K562 (cell line): Measurements from ENCODE around the gene PCED1B. TPM values are rescaled to one million over a fixed set of nuclear protein-coding genes. Genes with fewer than 3 reads are reported as not detected.

Experiments used
- ATAC-seq: fragments of 200-7000 bp; cut with Tn5 transposase; 3 replicates; pipeline ENCODE4 v1.9.1; 2020; ENCODE audit warnings: moderate library complexity
- BruUV-seq: library from RNA; stranded (reverse); fragments of 400-500 nt; replicated peaks from 2 replicates; lab custom pipeline; 2021; lab: Mats Ljungman, UMichigan
- CTCF ChIA-PET: fragments of 300-600 bp; formaldehyde crosslinking; extraction: SDS; loops from one replicate; lab custom pipeline; 2021; ENCODE audit warnings: low intra/inter-chr PET ratio; lab: Yijun Ruan, JAX
- POLR2A ChIA-PET: fragments of 300-600, 350-650 bp; sonication (Branson Sonifier 250); formaldehyde crosslinking; extraction: SDS; loops from one replicate; lab custom pipeline; 2021; ENCODE audit warnings: antibody characterized with exemption, inconsistent platforms; lab: Yijun Ruan, JAX
- DNase-seq, 4 experiments: peaks; one replicate each; pipeline versions ENCODE4 v3.0.0 to v3.0.0-alpha.2; 2011 to 2018; ENCODE audit warnings: low spot score in 3 of 4, mixed read lengths in 3 of 4; ENCODE audit errors: extremely low read depth in 1 of 4
- FAIRE-seq: peaks from 2 replicates; lab custom pipeline; 2011; peaks lifted over from hg19 to GRCh38; lab: Jason Lieb, UNC
- H2AFZ ChIP-seq: 2 replicates; pipeline ENCODE4 v1.6.0; 2011; ENCODE audit warnings: low read depth, low read length, control low read depth, inconsistent platforms
- H3K27ac ChIP-seq: fragments of 200-600 bp; 3 replicates; pipeline ENCODE4 v1.8.0; 2011; ENCODE audit warnings: low read depth, mild to moderate bottlenecking, control low read depth, inconsistent platforms, low read length, moderate library complexity, mixed read lengths; ENCODE audit errors: extremely low read depth
- H3K27me3 ChIP-seq, 2 experiments: fragments of 300-600 bp in 1 of 2; 2 replicates in 1 of 2; 3 replicates in 1 of 2; pipeline versions ENCODE4 v1.6.0 to v1.8.0; 2011; ENCODE audit warnings: inconsistent platforms in 2 of 2, low read length in 2 of 2, mild to moderate bottlenecking in 1 of 2, mixed read lengths in 1 of 2, moderate library complexity in 1 of 2; ENCODE audit not compliant: control insufficient read depth in 2 of 2, insufficient read depth in 2 of 2
- H3K36me3 ChIP-seq: fragments of 300-600 bp; 3 replicates; pipeline ENCODE4 v1.8.0; 2011; ENCODE audit warnings: mild to moderate bottlenecking, low read length, inconsistent platforms; ENCODE audit not compliant: control insufficient read depth, insufficient read depth
- H3K4me1 ChIP-seq, 2 experiments: fragments of 200-600 bp in 1 of 2; replicated peaks in 1 of 2; 2 replicates in 1 of 2; 3 replicates in 1 of 2; pipeline versions ENCODE4 v1.5.1 to v1.8.0; 2011; ENCODE audit warnings: inconsistent platforms in 2 of 2, low read length in 2 of 2, mild to moderate bottlenecking in 1 of 2, mixed read lengths in 1 of 2, moderate library complexity in 1 of 2; ENCODE audit not compliant: control insufficient read depth in 2 of 2, insufficient read depth in 2 of 2
- H3K4me2 ChIP-seq: 2 replicates; pipeline ENCODE4 v1.6.1; 2011; ENCODE audit warnings: low read length, control low read depth, inconsistent platforms, mixed read lengths; ENCODE audit not compliant: insufficient read depth
- H3K4me3 ChIP-seq: fragments of 200-600 bp; sonication (generic), shearing (Covaris generic); 2 replicates; pipeline ENCODE4 v1.5.1; 2016; ENCODE audit warnings: control low read depth, inconsistent platforms
- H3K79me2 ChIP-seq: fragments of 200-600 bp; 3 replicates; pipeline ENCODE4 v1.8.0; 2011; ENCODE audit warnings: low read length, inconsistent platforms; ENCODE audit not compliant: control insufficient read depth, insufficient read depth
- H3K9ac ChIP-seq, 2 experiments: 2 replicates each; pipeline versions ENCODE4 v1.6.0 to v1.6.1; 2011; ENCODE audit warnings: low read depth in 2 of 2, low read length in 2 of 2, control low read depth in 1 of 2, inconsistent platforms in 1 of 2, mild to moderate bottlenecking in 1 of 2, mixed read lengths in 1 of 2; ENCODE audit not compliant: insufficient read depth in 1 of 2
- H3K9me1 ChIP-seq: one replicate; pipeline ENCODE4 v1.6.0; 2011; ENCODE audit warnings: inconsistent platforms, mild to moderate bottlenecking, low read length, moderate library complexity; ENCODE audit not compliant: control insufficient read depth, insufficient read depth
- H3K9me3 ChIP-seq: replicated peaks from 2 replicates; pipeline ENCODE4 v1.5.1; 2011; ENCODE audit warnings: low read depth, low read length, inconsistent platforms; ENCODE audit not compliant: control insufficient read depth, insufficient read depth
- H4K20me1 ChIP-seq: replicated peaks from 2 replicates; pipeline ENCODE4 v1.6.1; 2011; ENCODE audit warnings: low read length, inconsistent platforms, mixed read lengths; ENCODE audit not compliant: control insufficient read depth, insufficient read depth
- GABPB1 ChIP-seq: sonication (generic); formaldehyde crosslinking; IDR thresholded peaks from 2 replicates; pipeline ENCODE4 v1.8.0; 2022; ENCODE audit warnings: mild to moderate bottlenecking, missing genetic modification reagents
- MXI1 ChIP-seq: IDR thresholded peaks from 2 replicates; pipeline ENCODE4 v1.6.1; 2011; ENCODE audit warnings: low read depth, mild to moderate bottlenecking, improper control_type of control experiment, low read length
- NFE2 ChIP-seq: IDR thresholded peaks from 2 replicates; pipeline ENCODE4 v1.6.1; 2014; ENCODE audit warnings: antibody characterized with exemption, low read depth
- NFRKB ChIP-seq: fragments of 450-650 bp; IDR thresholded peaks from 2 replicates; pipeline ENCODE4 v1.6.1; 2016; ENCODE audit warnings: low read depth
- NRF1 ChIP-seq, 2 experiments: fragments of 450-650 bp; IDR thresholded peaks in 1 of 2; conservative IDR thresholded peaks in 1 of 2; 2 replicates each; pipeline ENCODE4 v1.6.1; 2014; ENCODE audit warnings: mild to moderate bottlenecking in 2 of 2
- XRCC5 ChIP-seq: fragments of 200-400 bp; formaldehyde crosslinking; IDR thresholded peaks from 2 replicates; pipeline ENCODE4 v1.6.1; 2017; ENCODE audit warnings: low read depth, mild to moderate bottlenecking, low read length
- ZKSCAN8 ChIP-seq: fragments of 200-800 bp; sonication (Bioruptor generic); IDR thresholded peaks from 2 replicates; pipeline ENCODE4 v1.6.1; 2016; ENCODE audit warnings: missing genetic modification characterization, missing compliant biosample characterization
- WGBS: fragments of 100-300 bp; shearing (Covaris generic); methylation state at CpG from one replicate; pipeline ENCODE4 v1.1.6; 2016; ENCODE audit warnings: low coverage, mixed read lengths; ENCODE audit not compliant: insufficient coverage; ENCODE audit errors: missing lambda C conversion rate; 5-methylcytosine and 5-hydroxymethylcytosine counted together
- in situ Hi-C: fragments of 300-500 bp; cut with MboI; formaldehyde crosslinking; loops from 4 replicates; pipeline ENCODE4 v1.15.0; 2018; ENCODE audit warnings: inconsistent platforms, mixed read lengths
- intact Hi-C: fragments of 100-400 bp; cut with micrococcal nuclease; formaldehyde crosslinking; loops from 2 replicates; pipeline ENCODE4 v1.14.2; 2022
- polyA plus RNA-seq, 8 experiments: library from polyadenylated mRNA; depleted of rRNA in 4 of 8; stranded (reverse) in 5 of 8; unstranded in 3 of 8; fragments of >200 nt; fragmentation: Nextera tagmentation in 2 of 8; fragmentation: Illumina TruSeq in 1 of 8; extraction: Ambion mirVana in 2 of 8; extraction: Trizol in 1 of 8; gene quantifications; 2 replicates each; pipeline versions ENCODE4 v1.2.1 to v1.2.3, GENCODE V29; 2011 to 2014; ENCODE audit warnings: inconsistent platforms in 1 of 8, missing spikeins in 1 of 8
- total RNA-seq, 7 experiments: library from RNA; depleted of rRNA in 6 of 7; stranded (reverse); fragments of >200 nt in 6 of 7; fragmentation: Illumina TruSeq in 2 of 7; extraction: Trizol in 2 of 7; gene quantifications; 2 replicates each; pipeline versions ENCODE4 v1.2.1 to v1.2.3, GENCODE V29; 2011 to 2021; ENCODE audit warnings: low replicate concordance in 1 of 7
- TF ChIP-seq, protein P1 (sequence below): fragments of 450-650 bp; IDR thresholded peaks from 2 replicates; pipeline ENCODE4 v1.6.1; 2016; ENCODE audit warnings: mild to moderate bottlenecking, moderate library complexity
- TF ChIP-seq, protein P2 (sequence below): sonication (generic); formaldehyde crosslinking; IDR thresholded peaks from 2 replicates; pipeline ENCODE4 v1.5.0; 2020; ENCODE audit warnings: missing genetic modification reagents

Gene PCED1B
- total and polyA plus RNA-seq, 9 of the 15 experiments (the other 6 are each of a cell fraction or from before 2014, with no cell fraction given) = 1.2 to 9.3 (median 2.5) TPM

DNA sequence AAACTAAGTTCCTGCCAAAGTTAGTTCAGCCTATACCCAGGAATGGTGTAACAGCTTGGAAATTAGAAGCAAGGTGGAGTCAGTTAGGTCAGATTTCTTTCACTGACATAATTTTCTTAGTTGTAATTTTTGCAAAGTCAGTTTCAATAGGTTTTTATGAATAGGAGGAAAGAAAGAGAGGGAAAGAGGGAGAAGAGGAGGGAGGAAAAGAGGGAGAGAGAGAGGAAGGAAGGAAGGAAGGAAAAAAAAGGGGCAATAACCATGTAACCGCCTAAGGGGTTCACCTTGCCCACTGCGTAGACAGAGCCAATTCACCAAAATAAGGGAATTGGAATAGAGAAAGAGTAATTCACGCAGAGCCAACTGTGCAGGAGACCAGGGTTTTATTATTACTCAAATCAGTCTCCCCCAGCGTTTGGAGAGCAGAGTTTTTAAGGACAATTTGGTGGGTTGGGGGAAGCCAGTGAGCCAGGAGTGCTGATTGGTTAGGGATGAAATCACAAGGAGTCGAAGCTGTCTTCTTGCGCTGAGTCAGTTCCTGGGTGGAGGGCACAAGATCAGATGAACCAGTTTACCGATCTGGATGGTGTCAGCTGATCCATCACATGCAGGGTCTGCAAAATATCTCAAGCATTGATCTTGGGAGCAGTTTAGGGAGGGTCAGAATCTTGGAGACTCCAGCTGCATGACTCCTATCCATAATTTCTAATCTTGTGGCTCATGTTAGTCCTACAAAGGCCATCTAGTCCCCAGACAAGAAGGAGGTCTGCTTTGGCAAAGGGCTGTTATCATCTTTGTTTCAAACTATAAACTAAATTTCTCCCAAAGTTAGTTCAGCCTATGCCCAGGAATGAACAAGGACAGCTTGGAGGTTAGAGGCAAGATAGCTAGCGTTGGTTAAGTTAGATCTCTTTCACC is 126.4 kb downstream of the PCED1B start:
- intact Hi-C loops = no loop called here
- Histone ChIP-seq H3K9me3 (no peaks in the 10 kb centered on the region; the same call in 1 of the 2 replicates), H3K27me3 (no peaks in the 10 kb centered on the region), H3K36me3 (no peaks in the 10 kb centered on the region), H3K4me2 (peak overlapping the region; percentile 14), H3K9me1 (peaks cover 3% of the 10 kb centered on the region), H2AFZ (peak overlapping the region; percentile 78), H3K4me3 (no peak overlapping the region), H3K27ac (peak overlapping the region; percentile 64; the same call in 2 of the 3 replicates), H3K9ac (0 out of 4 replicates have a peak overlapping the region, but pooled peaks of 1 of the 2 experiments have one; percentile 23), H3K79me2 (no peaks in the 10 kb centered on the region), H4K20me1 (no peaks in the 10 kb centered on the region), H3K4me1 (peaks cover 8 to 46% of the 10 kb centered on the region in 2 experiments)
- ChIA-PET CTCF (no interaction called here), POLR2A (no interaction called here)
- DNase-seq (peak in 1 of 4 experiments; percentile 76), ATAC-seq (peak; percentile 35), FAIRE-seq (peak; percentile 85)
- in situ Hi-C loops = no loop called here
- 8% methylated on average over 8 of the region's 8 CpGs for WGBS
- BruUV-seq = no TSS peak
- TF ChIP-seq NFE2 = peak; percentile 66; the same call in 1 of the 2 replicates
- peak; percentile 64; the same call in 1 of the 2 replicates for TF ChIP-seq ZKSCAN8
- TF ChIP-seq, protein P1, sequence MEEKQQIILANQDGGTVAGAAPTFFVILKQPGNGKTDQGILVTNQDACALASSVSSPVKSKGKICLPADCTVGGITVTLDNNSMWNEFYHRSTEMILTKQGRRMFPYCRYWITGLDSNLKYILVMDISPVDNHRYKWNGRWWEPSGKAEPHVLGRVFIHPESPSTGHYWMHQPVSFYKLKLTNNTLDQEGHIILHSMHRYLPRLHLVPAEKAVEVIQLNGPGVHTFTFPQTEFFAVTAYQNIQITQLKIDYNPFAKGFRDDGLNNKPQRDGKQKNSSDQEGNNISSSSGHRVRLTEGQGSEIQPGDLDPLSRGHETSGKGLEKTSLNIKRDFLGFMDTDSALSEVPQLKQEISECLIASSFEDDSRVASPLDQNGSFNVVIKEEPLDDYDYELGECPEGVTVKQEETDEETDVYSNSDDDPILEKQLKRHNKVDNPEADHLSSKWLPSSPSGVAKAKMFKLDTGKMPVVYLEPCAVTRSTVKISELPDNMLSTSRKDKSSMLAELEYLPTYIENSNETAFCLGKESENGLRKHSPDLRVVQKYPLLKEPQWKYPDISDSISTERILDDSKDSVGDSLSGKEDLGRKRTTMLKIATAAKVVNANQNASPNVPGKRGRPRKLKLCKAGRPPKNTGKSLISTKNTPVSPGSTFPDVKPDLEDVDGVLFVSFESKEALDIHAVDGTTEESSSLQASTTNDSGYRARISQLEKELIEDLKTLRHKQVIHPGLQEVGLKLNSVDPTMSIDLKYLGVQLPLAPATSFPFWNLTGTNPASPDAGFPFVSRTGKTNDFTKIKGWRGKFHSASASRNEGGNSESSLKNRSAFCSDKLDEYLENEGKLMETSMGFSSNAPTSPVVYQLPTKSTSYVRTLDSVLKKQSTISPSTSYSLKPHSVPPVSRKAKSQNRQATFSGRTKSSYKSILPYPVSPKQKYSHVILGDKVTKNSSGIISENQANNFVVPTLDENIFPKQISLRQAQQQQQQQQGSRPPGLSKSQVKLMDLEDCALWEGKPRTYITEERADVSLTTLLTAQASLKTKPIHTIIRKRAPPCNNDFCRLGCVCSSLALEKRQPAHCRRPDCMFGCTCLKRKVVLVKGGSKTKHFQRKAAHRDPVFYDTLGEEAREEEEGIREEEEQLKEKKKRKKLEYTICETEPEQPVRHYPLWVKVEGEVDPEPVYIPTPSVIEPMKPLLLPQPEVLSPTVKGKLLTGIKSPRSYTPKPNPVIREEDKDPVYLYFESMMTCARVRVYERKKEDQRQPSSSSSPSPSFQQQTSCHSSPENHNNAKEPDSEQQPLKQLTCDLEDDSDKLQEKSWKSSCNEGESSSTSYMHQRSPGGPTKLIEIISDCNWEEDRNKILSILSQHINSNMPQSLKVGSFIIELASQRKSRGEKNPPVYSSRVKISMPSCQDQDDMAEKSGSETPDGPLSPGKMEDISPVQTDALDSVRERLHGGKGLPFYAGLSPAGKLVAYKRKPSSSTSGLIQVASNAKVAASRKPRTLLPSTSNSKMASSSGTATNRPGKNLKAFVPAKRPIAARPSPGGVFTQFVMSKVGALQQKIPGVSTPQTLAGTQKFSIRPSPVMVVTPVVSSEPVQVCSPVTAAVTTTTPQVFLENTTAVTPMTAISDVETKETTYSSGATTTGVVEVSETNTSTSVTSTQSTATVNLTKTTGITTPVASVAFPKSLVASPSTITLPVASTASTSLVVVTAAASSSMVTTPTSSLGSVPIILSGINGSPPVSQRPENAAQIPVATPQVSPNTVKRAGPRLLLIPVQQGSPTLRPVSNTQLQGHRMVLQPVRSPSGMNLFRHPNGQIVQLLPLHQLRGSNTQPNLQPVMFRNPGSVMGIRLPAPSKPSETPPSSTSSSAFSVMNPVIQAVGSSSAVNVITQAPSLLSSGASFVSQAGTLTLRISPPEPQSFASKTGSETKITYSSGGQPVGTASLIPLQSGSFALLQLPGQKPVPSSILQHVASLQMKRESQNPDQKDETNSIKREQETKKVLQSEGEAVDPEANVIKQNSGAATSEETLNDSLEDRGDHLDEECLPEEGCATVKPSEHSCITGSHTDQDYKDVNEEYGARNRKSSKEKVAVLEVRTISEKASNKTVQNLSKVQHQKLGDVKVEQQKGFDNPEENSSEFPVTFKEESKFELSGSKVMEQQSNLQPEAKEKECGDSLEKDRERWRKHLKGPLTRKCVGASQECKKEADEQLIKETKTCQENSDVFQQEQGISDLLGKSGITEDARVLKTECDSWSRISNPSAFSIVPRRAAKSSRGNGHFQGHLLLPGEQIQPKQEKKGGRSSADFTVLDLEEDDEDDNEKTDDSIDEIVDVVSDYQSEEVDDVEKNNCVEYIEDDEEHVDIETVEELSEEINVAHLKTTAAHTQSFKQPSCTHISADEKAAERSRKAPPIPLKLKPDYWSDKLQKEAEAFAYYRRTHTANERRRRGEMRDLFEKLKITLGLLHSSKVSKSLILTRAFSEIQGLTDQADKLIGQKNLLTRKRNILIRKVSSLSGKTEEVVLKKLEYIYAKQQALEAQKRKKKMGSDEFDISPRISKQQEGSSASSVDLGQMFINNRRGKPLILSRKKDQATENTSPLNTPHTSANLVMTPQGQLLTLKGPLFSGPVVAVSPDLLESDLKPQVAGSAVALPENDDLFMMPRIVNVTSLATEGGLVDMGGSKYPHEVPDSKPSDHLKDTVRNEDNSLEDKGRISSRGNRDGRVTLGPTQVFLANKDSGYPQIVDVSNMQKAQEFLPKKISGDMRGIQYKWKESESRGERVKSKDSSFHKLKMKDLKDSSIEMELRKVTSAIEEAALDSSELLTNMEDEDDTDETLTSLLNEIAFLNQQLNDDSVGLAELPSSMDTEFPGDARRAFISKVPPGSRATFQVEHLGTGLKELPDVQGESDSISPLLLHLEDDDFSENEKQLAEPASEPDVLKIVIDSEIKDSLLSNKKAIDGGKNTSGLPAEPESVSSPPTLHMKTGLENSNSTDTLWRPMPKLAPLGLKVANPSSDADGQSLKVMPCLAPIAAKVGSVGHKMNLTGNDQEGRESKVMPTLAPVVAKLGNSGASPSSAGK = peak; percentile 37; the same call in 1 of the 2 replicates
- TF ChIP-seq NFRKB = peak; percentile 80
- TF ChIP-seq, protein P2, sequence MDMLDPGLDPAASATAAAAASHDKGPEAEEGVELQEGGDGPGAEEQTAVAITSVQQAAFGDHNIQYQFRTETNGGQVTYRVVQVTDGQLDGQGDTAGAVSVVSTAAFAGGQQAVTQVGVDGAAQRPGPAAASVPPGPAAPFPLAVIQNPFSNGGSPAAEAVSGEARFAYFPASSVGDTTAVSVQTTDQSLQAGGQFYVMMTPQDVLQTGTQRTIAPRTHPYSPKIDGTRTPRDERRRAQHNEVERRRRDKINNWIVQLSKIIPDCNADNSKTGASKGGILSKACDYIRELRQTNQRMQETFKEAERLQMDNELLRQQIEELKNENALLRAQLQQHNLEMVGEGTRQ (CRISPR knock-in tag) = peak; percentile 45; the same call in 1 of the 2 replicates
- TF ChIP-seq NRF1 (conservative IDR thresholded peaks at IDR 0.05 in 1 of 2, IDR thresholded peaks at IDR 0.05 in 1 of 2) = no peak; a peak in 1 of 4 replicates
- no peak for TF ChIP-seq GABPB1 (CRISPR knock-in tag)
- no peak for TF ChIP-seq MXI1
- no peak for TF ChIP-seq XRCC5
